ENCODE results near the gene SMIM35. TPM values are rescaled to one million over a fixed set of nuclear protein-coding genes. Genes with fewer than 3 reads are reported as not detected.

Gene SMIM35
- total RNA-seq, 4 donors from 2014 or later = not detected

DNA sequence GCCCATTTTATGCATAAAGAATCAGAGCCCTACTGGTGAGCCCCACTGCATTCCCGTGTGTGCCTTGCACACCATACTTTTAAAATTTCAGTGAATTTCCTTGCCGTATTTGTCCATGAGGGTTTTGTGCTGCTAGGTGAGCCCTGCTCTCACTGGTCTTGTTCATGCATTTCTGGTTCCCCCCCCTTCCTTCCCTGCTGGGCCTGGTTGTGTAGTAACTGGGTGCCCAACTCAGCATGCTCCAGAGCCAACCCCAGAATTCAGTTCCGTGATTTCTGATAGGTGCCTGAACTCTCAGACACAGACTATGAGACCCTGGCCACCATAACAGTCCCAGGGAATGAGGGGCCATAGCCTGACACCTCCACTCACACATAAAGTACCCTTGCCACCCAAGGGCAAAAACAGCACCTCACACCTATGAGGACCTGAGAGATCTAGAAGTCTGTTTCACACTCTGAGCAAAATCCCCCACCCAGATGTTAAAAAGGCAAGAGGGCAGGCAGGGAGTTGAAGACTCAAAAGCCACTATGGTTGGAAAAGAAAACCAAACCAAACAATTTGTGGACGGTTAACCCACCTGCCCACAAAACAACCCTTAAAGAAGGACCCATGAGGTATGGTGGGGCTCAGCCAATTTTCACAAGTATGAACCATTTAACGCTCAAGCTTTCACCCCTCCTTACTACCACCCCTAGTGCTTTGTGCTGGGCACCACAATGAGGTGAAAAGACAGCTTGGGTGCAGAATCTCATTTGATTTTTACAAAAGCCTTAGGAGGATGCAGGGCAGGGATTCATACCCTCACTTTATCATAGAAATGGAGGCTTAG, 117.4 kb downstream of the SMIM35 start:
- no peak for TF ChIP-seq POLR2A (IDR thresholded peaks at IDR 0.05)
- no peak for TF ChIP-seq POLR2AphosphoS5 (IDR thresholded peaks at IDR 0.05)
- TF ChIP-seq, protein P1, sequence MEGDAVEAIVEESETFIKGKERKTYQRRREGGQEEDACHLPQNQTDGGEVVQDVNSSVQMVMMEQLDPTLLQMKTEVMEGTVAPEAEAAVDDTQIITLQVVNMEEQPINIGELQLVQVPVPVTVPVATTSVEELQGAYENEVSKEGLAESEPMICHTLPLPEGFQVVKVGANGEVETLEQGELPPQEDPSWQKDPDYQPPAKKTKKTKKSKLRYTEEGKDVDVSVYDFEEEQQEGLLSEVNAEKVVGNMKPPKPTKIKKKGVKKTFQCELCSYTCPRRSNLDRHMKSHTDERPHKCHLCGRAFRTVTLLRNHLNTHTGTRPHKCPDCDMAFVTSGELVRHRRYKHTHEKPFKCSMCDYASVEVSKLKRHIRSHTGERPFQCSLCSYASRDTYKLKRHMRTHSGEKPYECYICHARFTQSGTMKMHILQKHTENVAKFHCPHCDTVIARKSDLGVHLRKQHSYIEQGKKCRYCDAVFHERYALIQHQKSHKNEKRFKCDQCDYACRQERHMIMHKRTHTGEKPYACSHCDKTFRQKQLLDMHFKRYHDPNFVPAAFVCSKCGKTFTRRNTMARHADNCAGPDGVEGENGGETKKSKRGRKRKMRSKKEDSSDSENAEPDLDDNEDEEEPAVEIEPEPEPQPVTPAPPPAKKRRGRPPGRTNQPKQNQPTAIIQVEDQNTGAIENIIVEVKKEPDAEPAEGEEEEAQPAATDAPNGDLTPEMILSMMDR (IDR thresholded peaks at IDR 0.05) = no peak
- TF ChIP-seq EP300 (IDR thresholded peaks at IDR 0.05) = no peak
- WGBS = 97% methylated on average over 5 of the region's 5 CpGs
- Histone ChIP-seq H3K4me3 (no peak overlapping the region), H3K4me1 (no peaks in the 10 kb centered on the region), H3K27me3 (peaks cover 7% of the 10 kb centered on the region), H3K36me3 (no peaks in the 10 kb centered on the region), H3K9me3 (no peaks in the 10 kb centered on the region), H3K27ac (no peak overlapping the region)
- DNase-seq (ENCODE audit: low spot score in 2 of 2) = no peak

DNA sequence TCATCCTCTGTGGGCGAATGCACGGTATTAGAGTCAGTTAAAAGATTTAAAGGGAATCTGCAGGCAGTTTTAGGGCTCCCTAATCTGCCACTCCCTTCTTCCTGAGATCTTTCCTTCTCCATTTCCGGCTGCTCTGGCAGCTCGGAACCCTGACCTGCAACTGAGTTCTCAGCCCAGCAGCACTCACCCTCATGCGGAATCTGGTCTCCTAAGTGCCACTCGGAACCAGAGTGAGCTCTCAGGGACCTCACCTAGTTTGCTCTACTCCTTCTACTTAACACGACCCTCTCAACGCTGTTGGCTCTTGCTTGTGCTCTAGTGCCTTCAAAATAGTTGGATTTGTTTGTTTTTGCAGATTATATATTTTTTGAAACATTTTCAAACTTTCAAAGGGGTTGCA, 119.9 kb downstream of the SMIM35 start:
- H3K36me3 ChIP-seq = no peaks in the 10 kb centered on the region
- H3K4me1 ChIP-seq = no peaks in the 10 kb centered on the region
- H3K4me3 ChIP-seq = no peak overlapping the region
- TF ChIP-seq EP300 (IDR thresholded peaks at IDR 0.05) (no peak), POLR2AphosphoS5 (IDR thresholded peaks at IDR 0.05) (no peak), POLR2A (IDR thresholded peaks at IDR 0.05) (no peak)
- TF ChIP-seq, protein P1 (IDR thresholded peaks at IDR 0.05) = no peak
- H3K27me3 ChIP-seq = peaks cover 7% of the 10 kb centered on the region
- 72% methylated on average over 8 of the region's 8 CpGs for WGBS
- no peak overlapping the region for H3K27ac ChIP-seq
- H3K9me3 ChIP-seq = no peaks in the 10 kb centered on the region
- no peak for DNase-seq (ENCODE audit: low spot score in 2 of 2)

DNA sequence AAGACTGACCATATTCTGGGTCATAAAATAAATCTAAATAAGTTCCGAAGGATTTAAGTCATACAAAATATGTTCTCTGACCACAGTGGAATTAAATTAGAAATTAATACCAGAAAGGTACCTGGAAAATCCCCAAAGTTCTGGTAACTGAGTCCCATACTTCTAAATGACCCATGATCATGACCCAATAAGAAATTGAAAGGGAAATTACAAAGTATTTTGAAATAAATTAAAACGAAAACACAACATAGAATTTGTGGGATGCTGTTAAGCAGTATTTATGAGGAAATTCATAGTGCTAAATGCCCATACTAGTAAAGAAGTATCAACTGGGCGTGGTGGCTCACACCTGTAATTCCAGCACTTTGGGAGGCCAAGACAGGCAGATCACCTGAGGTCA, 123.9 kb downstream of the SMIM35 start:
- no peak for DNase-seq (ENCODE audit: low spot score in 2 of 2)
- 94% methylated on average over 3 of the region's 3 CpGs for WGBS
- no peak overlapping the region for H3K27ac ChIP-seq
- TF ChIP-seq EP300 (IDR thresholded peaks at IDR 0.05) (no peak), POLR2AphosphoS5 (IDR thresholded peaks at IDR 0.05) (no peak), POLR2A (IDR thresholded peaks at IDR 0.05) (no peak)
- TF ChIP-seq, protein P1 (IDR thresholded peaks at IDR 0.05) = no peak
- peaks cover under 1% of the 10 kb centered on the region for H3K27me3 ChIP-seq
- no peaks in the 10 kb centered on the region for H3K36me3 ChIP-seq
- H3K4me3 ChIP-seq = no peak overlapping the region
- H3K4me1 ChIP-seq = no peaks in the 10 kb centered on the region
- H3K9me3 ChIP-seq = no peaks in the 10 kb centered on the region

DNA sequence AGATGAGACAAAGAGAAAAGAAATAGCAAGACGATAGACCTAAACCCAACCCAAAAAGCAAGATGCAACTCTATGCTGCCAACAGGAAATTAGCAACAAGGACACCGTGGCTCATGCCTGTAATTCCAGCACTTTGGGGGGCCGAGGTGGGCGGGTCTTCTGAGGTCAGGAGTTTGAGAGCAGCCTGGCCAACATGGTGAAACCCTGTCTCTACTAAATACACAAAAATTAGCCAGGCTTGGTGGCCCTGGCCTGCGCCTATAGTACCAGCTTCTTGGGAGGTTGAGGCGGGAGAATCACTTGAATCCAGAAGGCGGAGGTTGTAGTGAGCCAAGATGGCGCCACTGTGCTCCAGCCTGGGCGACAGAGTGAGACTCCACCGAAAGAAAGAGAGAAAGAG, 124.9 kb downstream of the SMIM35 start:
- Histone ChIP-seq H3K9me3 (no peaks in the 10 kb centered on the region), H3K27ac (no peak overlapping the region), H3K4me3 (no peak overlapping the region), H3K36me3 (no peaks in the 10 kb centered on the region), H3K4me1 (no peaks in the 10 kb centered on the region), H3K27me3 (peaks cover 4% of the 10 kb centered on the region)
- TF ChIP-seq POLR2A (IDR thresholded peaks at IDR 0.05) = no peak
- DNase-seq (ENCODE audit: low spot score in 2 of 2) = no peak
- WGBS = 85% methylated on average over 10 of the region's 10 CpGs

DNA sequence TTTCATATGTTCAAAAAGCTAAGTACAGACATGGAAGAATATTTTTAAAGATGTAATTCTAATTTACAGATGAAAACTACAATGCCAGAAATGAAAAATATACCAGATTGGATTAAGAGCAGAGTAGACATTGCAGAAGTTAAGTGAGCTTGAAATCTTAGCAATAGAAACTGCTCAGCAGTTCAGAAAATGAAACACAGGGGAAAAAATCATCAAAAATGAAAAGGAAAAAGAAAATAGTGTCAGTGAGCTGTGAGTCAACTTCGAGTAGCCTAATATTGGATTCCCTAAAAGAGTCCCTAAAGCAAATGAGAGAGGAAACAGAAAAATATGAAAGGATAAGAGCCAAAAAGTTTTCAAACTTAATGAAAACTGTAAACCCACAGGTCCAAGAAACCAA, 126.4 kb downstream of the SMIM35 start:
- DNase-seq (ENCODE audit: low spot score in 2 of 2) = no peak
- Histone ChIP-seq H3K4me1 (no peaks in the 10 kb centered on the region), H3K27ac (no peak overlapping the region), H3K4me3 (no peak overlapping the region), H3K27me3 (peaks cover 4% of the 10 kb centered on the region), H3K36me3 (no peaks in the 10 kb centered on the region), H3K9me3 (no peaks in the 10 kb centered on the region)
- WGBS = 73% methylated on average over 1 of the region's 1 CpG
- no peak for TF ChIP-seq POLR2A (IDR thresholded peaks at IDR 0.05)
- TF ChIP-seq POLR2AphosphoS5 (IDR thresholded peaks at IDR 0.05) = no peak
- TF ChIP-seq, protein P1 (IDR thresholded peaks at IDR 0.05) = no peak
- no peak for TF ChIP-seq EP300 (IDR thresholded peaks at IDR 0.05)
